Glomerular visceral epithelial cell (primary cell): ENCODE measurements around the gene RGMA.
"Not testable (repeated sequence)": the region's sequence is repeated elsewhere in the genome, so short reads cannot be mapped to it uniquely, and the experiment has no call there.

Source experiments
- DNase-seq: peaks from one replicate; pipeline ENCODE4 v3.0.0-alpha.2; 2016; ENCODE audit errors: extremely low spot score

The RGMA gene

DNA sequence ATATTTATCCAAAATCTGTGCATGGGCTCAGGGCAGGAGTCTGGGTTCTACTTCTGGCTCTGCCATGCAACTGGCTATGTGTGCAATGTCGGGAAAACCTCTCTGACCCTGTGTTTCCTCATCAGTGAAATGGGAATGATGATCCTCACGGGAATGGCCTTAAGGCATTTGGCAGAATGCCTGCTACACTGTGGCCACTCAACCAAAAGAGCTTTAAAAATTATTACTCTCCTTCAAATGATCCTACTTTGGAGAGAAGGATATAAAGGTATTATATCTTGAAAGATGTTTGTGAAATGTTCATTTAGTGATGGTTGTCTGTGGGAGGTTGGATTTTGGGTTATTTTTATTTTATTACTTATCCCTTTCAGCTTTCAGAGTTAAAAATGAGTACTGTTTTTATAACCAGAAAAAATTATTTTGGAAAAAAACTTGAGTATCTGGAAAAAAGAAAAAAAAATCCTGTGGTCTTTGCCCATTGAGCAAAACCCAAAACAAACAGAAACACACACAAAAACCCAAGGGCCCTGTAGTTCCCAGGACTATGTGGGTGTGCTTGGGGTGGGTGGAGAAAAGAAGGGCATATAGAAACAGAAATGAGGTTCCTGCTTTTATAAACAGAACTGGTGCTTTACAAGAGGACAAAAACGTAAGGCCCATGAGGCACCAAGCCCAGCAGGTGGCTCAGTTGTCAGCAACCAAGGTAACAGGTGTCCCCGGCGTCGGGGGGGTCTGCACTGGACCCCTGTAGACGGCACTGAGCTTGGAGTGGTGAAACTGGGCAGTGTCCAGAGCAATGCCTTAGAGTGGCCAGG is 22.0 kb downstream of the RGMA start:
- DNase-seq, result no peak

GRCh38 chr15:93066224-93066681 is 22.8 kb downstream of the RGMA start:
- no peak for DNase-seq

DNA sequence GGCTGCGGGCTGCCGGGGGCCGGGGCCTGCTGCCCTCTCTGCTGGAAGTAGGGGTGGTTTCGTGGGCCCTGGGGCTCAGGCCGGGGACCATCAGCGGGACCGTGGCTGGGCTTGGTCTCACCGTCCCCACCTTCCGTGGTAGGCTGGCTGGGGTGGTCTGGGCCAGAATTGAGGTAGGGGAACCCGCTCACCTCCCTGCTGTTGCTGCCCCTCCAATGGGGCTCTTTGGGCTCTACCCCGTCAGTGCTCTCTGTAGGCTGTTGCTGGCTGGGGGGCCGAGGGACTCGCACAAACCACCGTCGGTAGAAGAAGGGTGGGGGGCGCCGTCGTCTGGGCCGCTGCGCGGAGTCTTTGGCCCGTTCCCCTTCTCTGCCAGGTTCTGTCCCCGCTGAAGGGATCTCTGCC is 23.4 kb downstream of the RGMA start:
- DNase-seq, result no peak

DNA sequence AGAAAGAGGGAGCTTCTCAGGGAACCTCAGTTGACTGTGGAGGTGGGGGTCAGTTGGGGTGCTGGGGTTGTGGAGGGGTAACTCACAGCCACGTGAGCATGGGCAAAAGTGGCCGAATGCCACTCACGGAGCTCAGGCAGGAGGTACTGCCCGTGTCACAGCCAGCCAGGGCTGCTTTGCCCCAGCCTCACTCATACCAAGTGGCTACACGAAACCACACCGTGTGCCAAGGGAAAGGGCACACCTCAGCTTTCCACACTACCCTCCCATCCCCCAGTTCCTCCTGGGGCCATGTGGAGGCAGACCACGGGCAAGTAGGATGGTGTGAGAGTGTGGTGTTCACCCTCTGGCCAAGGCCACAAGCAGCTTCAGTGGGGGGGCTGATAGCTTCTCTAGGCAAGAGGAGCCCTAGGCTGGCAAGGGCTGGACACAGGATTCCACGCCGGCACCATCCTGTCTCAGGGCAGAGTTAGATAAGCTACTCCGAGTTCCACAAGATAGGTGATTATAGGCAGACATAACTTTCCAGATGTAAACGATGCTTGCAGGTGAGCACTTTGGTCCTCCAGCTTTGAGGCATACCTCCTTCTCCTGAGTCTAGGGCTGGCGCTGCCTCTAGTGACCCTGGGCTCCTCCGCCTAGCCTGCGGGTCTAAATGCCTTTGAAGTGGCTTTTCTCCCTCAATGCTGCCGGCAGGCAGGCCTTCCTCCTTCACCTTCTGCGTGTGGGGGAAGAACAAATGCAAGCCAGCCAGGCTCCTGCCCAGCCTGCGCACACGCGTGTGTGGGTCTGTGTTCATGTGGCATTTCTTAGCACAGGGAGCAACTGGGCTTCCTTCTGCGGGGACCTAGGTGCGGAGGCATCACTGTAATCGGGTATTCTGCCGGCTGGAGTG is 25.0 kb downstream of the RGMA start:
- no peak for DNase-seq

DNA sequence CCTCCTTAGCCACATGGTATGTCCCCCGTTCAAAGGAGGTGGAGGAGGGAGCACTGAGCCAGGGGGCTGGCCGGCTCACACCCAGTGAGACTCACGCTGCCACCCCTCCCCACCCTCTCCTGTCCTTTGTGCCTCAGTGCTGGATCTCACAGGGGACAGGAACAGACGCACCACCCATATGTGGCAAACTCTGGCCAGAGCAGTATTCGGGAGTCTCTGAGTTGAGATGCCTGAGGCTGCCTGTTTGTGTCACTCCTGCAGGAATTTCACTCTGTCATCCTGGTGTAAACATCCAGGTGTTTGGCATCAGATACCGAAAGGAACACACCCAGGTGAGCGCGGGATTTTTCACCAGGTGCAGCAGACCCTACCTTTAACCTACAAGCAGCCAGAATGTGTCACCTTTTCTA is 25.7 kb downstream of the RGMA start:
- DNase-seq, result no peak

- DNase-seq, result not testable (repeated sequence)
Observed at GRCh38 chr15:93062628-93063261, 26.3 kb downstream of the RGMA start.

DNA sequence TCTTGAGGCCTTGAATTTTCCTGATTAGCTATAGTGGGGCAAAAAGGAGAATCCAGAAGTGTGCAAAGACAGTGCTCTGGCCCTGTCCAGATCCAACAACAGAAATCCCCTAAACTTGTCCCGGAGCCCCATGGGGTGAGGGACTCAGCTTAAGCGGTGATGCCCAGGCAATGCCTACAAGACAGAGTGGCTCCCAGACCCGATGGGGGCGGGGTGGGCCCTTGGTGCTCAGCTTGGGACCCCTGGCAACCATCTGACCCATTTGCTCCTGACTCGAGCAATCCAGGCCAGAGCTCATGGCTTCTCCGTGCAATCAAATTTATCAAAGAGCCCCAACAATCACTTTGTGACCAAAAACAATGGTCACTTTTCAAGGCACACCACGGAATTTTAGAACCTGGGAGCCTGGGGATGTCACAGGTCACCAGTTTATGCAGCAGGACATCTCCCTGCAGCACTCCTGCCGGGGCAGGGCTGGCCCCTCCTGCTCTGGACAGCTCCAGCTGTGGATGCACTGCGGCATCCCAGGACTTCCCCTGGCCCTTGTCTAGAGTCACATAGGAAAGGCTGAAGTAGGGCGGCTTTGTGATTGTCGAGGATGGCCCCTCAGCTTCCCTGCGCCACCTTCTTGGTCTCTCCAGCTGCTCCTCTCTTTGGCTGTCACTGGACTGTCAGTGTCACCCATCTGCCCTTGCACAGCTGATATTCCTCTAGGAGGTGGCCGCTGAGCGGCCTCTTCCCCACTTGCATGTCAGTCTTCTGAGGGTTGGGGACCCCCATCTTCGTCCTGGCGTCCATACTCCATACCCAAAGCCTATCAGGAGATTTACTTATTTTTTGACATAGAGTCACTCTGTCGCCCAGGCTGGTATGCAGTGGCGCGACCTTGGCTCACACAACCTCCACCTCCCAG is 28.4 kb downstream of the RGMA start:
- DNase-seq, result no peak

DNA sequence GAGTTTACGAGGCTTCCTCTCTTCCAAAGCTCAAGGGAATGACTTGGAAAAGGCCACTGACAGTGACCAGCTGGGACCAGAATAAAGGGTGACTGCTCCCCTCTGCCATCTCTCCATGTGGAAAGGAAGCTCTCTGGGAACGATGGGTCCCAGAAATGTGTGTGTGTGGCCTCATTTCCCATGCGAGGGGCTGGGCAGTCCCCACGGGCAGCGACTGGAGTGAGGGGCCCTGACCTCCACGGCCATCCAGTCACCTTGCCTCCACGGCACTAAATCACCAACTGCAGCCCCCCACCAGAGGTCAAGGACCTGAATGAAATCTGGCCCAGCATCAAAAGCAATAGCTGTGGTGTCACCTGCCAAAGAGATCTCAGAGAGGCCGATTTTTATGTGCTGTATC is 29.6 kb downstream of the RGMA start:
- no peak for DNase-seq

DNA sequence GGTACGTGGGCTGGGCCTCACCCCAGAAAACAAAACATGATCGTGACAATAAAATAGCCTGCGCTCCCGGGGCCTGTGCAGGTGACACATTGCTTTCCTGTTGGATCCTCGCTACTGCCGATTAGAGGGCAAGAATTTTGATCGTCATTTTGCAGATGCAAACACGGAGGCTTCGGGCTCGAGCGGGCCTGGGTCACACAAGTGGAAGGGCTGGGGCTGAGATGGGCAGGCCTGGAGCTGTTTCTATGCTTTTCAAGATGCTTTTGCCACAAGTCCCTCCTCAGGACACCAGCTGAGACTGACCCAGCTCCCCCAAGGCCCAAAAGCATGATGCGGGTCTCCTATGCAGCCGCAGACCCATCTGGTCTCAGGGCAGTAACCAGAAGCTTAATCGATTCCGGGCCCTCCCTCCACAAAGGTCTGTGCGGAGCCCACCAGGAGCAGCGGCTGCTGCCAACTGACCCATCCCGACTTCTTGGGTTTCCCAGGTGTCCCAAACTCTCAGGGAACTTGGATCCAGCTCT is 30.0 kb downstream of the RGMA start:
- DNase-seq, result no peak

DNA sequence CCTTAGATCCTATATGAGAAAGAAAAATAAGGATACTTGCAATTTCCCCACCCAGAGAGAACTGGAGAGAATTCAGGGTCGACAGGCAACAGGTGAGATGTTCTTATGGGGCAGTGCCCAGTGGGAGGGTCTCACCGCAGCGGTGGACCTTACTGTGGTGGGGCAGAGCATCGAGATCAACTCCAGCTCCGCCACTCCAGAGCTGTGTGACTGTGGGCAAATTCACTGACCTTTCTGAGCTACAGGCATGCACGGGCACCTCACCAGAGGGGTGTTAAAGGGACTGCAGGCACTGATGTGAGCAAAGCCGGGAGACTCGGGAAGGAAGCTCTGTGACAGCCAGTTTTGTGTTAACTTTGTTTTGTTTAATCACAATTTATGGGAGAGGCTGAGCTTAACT is 30.9 kb downstream of the RGMA start:
- DNase-seq, result no peak

- DNase-seq, result no peak
Observed at GRCh38 chr15:93057618-93058017, 31.4 kb downstream of the RGMA start.

DNA sequence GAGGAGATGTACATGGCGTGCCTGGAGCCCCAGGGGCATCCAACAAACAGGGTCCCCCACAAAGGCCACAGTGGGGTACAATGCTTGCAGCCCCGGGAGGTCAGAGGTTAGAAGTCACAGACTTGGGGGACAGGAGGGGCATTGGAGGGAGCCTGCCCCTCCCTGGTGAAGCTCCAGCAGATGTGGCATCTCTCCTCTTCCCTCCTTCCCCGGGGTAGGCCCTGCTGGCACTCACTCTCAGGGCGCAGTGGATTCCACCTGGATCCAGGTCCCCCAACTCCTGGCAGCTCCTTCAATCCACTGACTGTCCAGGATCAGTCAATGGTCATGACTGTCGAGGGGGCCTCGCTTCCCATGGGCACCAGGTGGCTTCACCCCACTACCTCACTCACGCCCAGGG is 32.2 kb downstream of the RGMA start:
- DNase-seq, result no peak

GRCh38 chr15:93055211-93055610 is 33.8 kb downstream of the RGMA start:
- no peak for DNase-seq

DNA sequence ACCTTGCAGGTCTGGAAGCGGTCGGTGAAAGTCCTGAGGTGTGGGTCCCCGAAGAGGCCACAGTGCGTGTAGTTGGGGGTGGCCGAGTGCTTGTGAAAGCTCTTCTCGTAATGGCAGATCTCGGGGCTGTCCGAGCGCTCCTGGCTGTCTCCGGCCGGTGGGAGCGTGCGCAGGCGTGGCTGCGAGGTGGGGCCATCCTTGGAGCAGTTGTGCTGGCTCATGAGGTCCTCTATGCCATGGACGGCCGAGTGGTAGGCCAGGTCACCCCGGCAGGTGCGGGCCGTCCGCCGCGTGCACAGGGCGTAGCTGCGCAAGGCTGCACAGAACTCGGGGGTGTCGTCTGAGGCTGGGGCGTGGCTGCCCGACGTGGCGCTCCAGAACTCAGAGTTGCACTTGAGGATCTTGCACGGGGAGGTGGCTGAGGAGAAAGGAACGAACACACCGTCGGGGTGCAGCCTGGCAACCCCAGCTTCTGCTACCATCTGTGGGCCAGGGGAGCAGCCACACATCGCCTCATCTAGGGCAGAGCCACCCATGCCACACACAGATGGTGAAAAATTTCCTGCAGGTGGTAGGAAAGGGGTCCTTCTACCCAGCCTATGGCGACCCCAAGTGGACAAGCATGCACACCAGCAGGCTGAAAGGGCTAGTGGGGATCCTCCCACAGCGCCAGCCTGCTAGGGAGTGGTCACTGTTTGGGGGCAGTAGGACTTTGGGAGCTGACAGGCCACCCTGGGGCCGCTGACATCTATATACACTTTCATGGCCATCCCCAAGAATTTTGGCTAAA is 36.7 kb downstream of the RGMA start:
- DNase-seq, result no peak

DNA sequence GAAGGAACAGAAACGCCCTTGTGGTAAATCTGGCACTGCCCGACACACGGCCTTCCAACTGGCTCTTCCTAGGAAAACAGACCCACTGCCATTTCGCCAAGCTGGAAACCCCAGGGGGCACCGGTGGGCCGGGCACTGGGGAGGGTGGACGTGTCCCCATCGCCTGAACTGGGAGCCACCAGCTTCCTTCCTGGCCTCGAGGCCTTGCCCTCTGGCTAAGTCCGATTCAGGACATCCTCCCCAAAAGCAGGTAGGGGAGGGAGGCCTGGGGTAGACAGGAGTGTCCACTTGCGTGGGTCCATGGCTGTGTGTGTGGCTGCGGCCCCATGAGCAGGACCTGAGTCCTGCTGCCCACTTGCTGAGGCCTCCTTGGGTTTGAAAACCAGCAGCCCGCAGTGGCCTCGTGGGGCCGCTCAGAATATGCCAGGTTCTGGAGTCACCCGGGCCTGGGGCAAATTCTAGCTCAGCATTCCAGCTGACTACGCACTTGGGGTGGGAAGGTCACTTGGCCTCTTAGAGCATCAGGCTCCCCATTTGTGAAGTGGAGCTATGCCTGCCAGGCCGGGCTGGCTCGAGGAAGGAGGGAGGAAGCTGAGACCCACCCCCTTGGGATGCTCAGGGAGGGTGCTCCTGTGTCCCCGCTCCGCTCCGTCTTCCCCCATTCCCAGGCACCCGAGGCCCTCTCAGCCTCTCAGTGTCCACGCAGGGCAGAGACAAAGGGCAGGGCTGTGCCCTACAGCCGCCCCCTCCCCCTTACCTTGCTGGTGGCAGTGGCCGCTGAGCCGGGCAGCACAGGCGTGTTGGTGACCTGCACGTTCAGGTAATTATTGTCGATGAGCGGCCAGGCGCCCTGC is 37.5 kb downstream of the RGMA start:
- no peak for DNase-seq

GRCh38 chr15:93050648-93051047 is 38.4 kb downstream of the RGMA start:
- DNase-seq, result no peak

- DNase-seq, result no peak
Observed at GRCh38 chr15:93049914-93050578, 39.0 kb downstream of the RGMA start.

- no peak for DNase-seq
Observed at GRCh38 chr15:93049233-93049632, 39.8 kb downstream of the RGMA start.

GRCh38 chr15:93048759-93049161 is 40.3 kb downstream of the RGMA start:
- no peak for DNase-seq
